Heart left ventricle (tissue), 16 donors: ENCODE results near the gene CACNG8. TPM values are rescaled to one million over a fixed set of nuclear protein-coding genes. Genes with fewer than 3 reads are reported as not detected.

Source experiments
- ATAC-seq, 4 donors: fragments of 200-7000 bp; cut with Tn5 transposase; one replicate each; pipeline ENCODE4 v1.9.1; 2020 to 2022; ENCODE audit warnings: moderate library complexity in 4 of 4, mild to moderate bottlenecking in 3 of 4, moderate number of reproducible peaks in 1 of 4
- DNase-seq, 5 donors: peaks; one replicate each; pipeline ENCODE4 v3.0.0-alpha.2; 2020
- H3K27ac ChIP-seq, 12 donors: fragments of 200-600 bp; sonication (generic) in 4 of 12; one replicate each; pipeline versions ENCODE4 v1.5.0 to v1.8.0; 2016 to 2022; ENCODE audit warnings: mild to moderate bottlenecking in 2 of 12
- H3K27me3 ChIP-seq, 9 donors: fragments of 200-600 bp; sonication (generic) in 2 of 9; one replicate each; pipeline versions ENCODE4 v1.5.1 to v1.8.0; 2016 to 2022; ENCODE audit warnings: mild to moderate bottlenecking in 3 of 9
- H3K36me3 ChIP-seq, 9 donors: fragments of 200-600 bp; sonication (generic) in 2 of 9; one replicate each; pipeline versions ENCODE4 v1.5.0 to v1.8.0; 2018 to 2022; ENCODE audit warnings: mild to moderate bottlenecking in 2 of 9
- H3K4me1 ChIP-seq, 12 donors: fragments of 200-600 bp; sonication (generic) in 4 of 12; one replicate each; pipeline versions ENCODE4 v1.5.0 to v1.8.0; 2016 to 2022; ENCODE audit warnings: mild to moderate bottlenecking in 3 of 12
- H3K4me3 ChIP-seq, 12 donors: fragments of 200-600 bp; sonication (generic) in 4 of 12; one replicate each; pipeline versions ENCODE4 v1.5.0 to v1.8.0; 2017 to 2022; ENCODE audit warnings: mild to moderate bottlenecking in 9 of 12, moderate library complexity in 4 of 12
- H3K9me3 ChIP-seq, 12 donors: fragments of 200-600 bp; sonication (generic) in 4 of 12; one replicate each; pipeline versions ENCODE4 v1.5.0 to v1.8.0; 2016 to 2022; ENCODE audit warnings: mild to moderate bottlenecking in 1 of 12
- CTCF ChIP-seq, 12 donors: fragments of 200-600 bp; sonication (generic) in 4 of 12; IDR thresholded peaks; one replicate each; pipeline versions ENCODE4 v1.5.0 to v1.8.0; 2018 to 2022; ENCODE audit warnings: antibody characterized with exemption in 12 of 12, mild to moderate bottlenecking in 5 of 12
- POLR2A ChIP-seq, 2 donors: fragments of 450-650 bp; IDR thresholded peaks; one replicate each; pipeline ENCODE4 v1.6.1; 2017; ENCODE audit warnings: antibody characterized with exemption in 2 of 2, mild to moderate bottlenecking in 2 of 2, moderate library complexity in 2 of 2
- WGBS, 4 donors: extraction: QIAGEN DNeasy Blood & Tissue Kit in 2 of 4; methylation state at CpG; one replicate each; pipeline versions ENCODE4 v1.1.5 to v1.1.7; 2013 to 2018; 5-methylcytosine and 5-hydroxymethylcytosine counted together
- intact Hi-C, 10 donors: fragments of 100-400 bp; cut with DNase I; formaldehyde crosslinking; loops; one replicate each; pipeline versions ENCODE4 v1.11.1 to v1.14.2; 2022
- polyA plus RNA-seq, 2 donors: library from polyadenylated mRNA; stranded (reverse); fragments of 200-250 nt; gene quantifications; one replicate each; pipeline ENCODE4 v1.2.3, GENCODE V29; 2013
- total RNA-seq, 9 donors: library from RNA; depleted of rRNA in 2 of 9; stranded (reverse); fragments of >200 nt in 2 of 9; fragmentation: NEBNext Ultra II Directional in 3 of 9; extraction: Animal tissue kit (Norgen Biotek cat#: 25700) in 3 of 9; gene quantifications; one replicate each; pipeline versions ENCODE4 v1.1.0 to v1.2.4, GENCODE V29; 2016 to 2023
- donor health status: ischemic (EF 13 %, LVEDD 7.1; RV severe dilation, severe dysfunction).
- donor health status: healthy with polysubstance abuse.
- donor health status: DM: no; HTN: yes; CAD: no.
- donor health status: DM: no; HTN: no; CAD: no.
- donor health status: ischemic (EF 25% LVEDD 6.9; RV normal size, moderate dysfunction).
- donor health status: ischemic (EF 25% LVEDD 5.7; RV mildly dilated, moderate dysfunction).
- donor health status: healthy.
- donor health status: DM: yes; HTN: yes; CAD: no.
- donor health status: ischemic (EF 35%, LVEDD 5.7; RV mildly dilated, moderate dysfunction).
- donor health status: nonischemic (EF 11% LVEDD 7.7; RV severe dilation, severe dysfunction).
- donor health status: DM: yes; HTN: yes; CAD: no.
- donor health status: PGD.
- donor health status: ischemic (EF 29% LVEDD 5.4; RV normal size, mild dysfunction).
- donor health status: nonischemic (EF 23%, LVEDD 6.1; RV moderate dilation, normal function).

CACNG8 gene
- total and polyA plus RNA-seq, 11 donors: 0.02 to 0.22 (median 0.10) TPM; not detected in 4

GRCh38 chr19:54021932-54022331 lies 59.2 kb downstream of the CACNG8 start:
- Histone ChIP-seq H3K27ac (no peak overlapping the region), H3K27me3 (peaks cover 0 to 21% (median 9%) of the 10 kb centered on the region in 9 donors), H3K36me3 (no peaks in the 10 kb centered on the region), H3K9me3 (no peaks in the 10 kb centered on the region), H3K4me3 (no peak overlapping the region), H3K4me1 (peaks cover 0 to 29% (median 0%) of the 10 kb centered on the region in 12 donors)
- ATAC-seq (no peak), DNase-seq (no peak)
- intact Hi-C loops: loop anchor here (2.0 to 10.0 kb wide), 9 partner anchors 115 to 230 kb away; partner anchors contain the start of gene CACNG7 (in 8 of the 10)
- WGBS, 4 donors: 77 to 96% (median 89%) methylated on average over 13 of the region's 13 CpGs
- TF ChIP-seq POLR2A (IDR thresholded peaks at IDR 0.05) (no peak), CTCF (IDR thresholded peaks at IDR 0.05) (no peak)

GRCh38 chr19:54023191-54023590 lies 60.5 kb downstream of the CACNG8 start:
- no peak overlapping the region for H3K4me3 ChIP-seq
- no peak for ATAC-seq
- H3K27me3 ChIP-seq: peaks cover 0 to 21% (median 11%) of the 10 kb centered on the region in 9 donors
- no peak for TF ChIP-seq POLR2A (IDR thresholded peaks at IDR 0.05)
- no peak for TF ChIP-seq CTCF (IDR thresholded peaks at IDR 0.05)
- no peak overlapping the region for H3K27ac ChIP-seq
- no peak for DNase-seq
- intact Hi-C loops: loop anchor here (2.0 to 10.0 kb wide), 9 partner anchors 116 to 231 kb away; partner anchors contain the start of gene CACNG7 (in 8 of the 10)
- 26 to 51% (median 44%) methylated on average over 3 of the region's 3 CpGs for WGBS, 4 donors
- H3K9me3 ChIP-seq: no peaks in the 10 kb centered on the region
- peaks cover 0 to 29% (median 0%) of the 10 kb centered on the region in 12 donors for H3K4me1 ChIP-seq
- H3K36me3 ChIP-seq: no peaks in the 10 kb centered on the region

GRCh38 chr19:54024660-54025059 lies 61.9 kb downstream of the CACNG8 start:
- 60 to 80% (median 76%) methylated on average over 5 to 9 of the region's 9 CpGs for WGBS, 4 donors
- intact Hi-C loops: loop anchor here (1.0 to 10.0 kb wide), 9 partner anchors 117 to 232 kb away; partner anchors contain the start of gene CACNG7 (in 8 of the 10)
- ATAC-seq (no peak), DNase-seq (no peak)
- Histone ChIP-seq H3K4me3 (no peak overlapping the region), H3K36me3 (no peaks in the 10 kb centered on the region), H3K9me3 (no peaks in the 10 kb centered on the region), H3K27me3 (peaks cover 0 to 26% (median 16%) of the 10 kb centered on the region in 9 donors), H3K27ac (no peak overlapping the region), H3K4me1 (peaks cover 0 to 33% (median 0%) of the 10 kb centered on the region in 12 donors)
- TF ChIP-seq POLR2A (IDR thresholded peaks at IDR 0.05): no peak
- no peak for TF ChIP-seq CTCF (IDR thresholded peaks at IDR 0.05)

GRCh38 chr19:54026656-54027055 lies 63.9 kb downstream of the CACNG8 start:
- Histone ChIP-seq H3K4me3 (no peak overlapping the region), H3K36me3 (no peaks in the 10 kb centered on the region), H3K27ac (no peak overlapping the region), H3K9me3 (no peaks in the 10 kb centered on the region), H3K27me3 (peaks cover 0 to 31% (median 16%) of the 10 kb centered on the region in 9 donors), H3K4me1 (peaks cover 0 to 22% (median 0%) of the 10 kb centered on the region in 12 donors)
- TF ChIP-seq CTCF (IDR thresholded peaks at IDR 0.05): no peak
- no peak for TF ChIP-seq POLR2A (IDR thresholded peaks at IDR 0.05)
- no peak for DNase-seq
- WGBS, 4 donors: 64 to 74% (median 69%) methylated on average over 7 of the region's 7 CpGs
- intact Hi-C loops: loop anchor here in 7 of 10 donors (5.0 to 10.0 kb wide), 4 partner anchors 212 to 234 kb away; no protein-coding TSS in a partner anchor
- no peak for ATAC-seq
